ENCODE results near the gene GIT2.
"Not testable (repeated sequence)": the region's sequence is repeated elsewhere in the genome, so short reads cannot be mapped to it uniquely, and the experiment has no call there.

The GIT2 gene

DNA sequence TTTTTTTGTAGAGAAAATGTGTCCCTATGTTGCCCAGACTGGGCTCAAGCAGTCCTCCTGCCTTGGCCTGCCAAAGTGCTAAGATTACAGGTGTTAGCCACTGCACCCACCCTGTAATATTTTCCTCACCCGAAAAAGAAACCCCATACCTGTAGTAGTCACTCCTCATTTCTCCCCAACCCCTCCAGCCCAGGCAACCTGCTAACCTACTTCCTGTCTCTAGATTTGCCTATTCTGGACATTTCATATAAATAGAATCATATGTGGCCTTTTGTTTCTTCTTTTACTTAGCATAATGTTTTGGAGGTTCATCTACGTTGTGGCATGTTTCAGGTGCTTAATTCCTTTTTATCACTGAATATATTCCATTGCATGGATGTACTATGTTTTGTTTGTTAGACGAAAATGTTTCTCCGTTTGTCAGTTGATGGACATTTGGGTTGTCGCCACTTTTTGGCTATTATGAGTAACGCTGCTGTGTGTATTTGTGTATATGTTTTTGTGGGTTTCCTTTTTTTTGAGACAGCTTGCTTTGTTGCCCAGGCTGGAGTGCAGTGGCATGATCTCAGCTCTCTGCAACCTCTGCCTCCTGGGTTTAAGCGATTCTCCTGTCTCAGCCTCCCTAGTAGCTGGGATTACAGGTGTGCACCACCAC, 9.3 kb upstream of the GIT2 start:
- DNase-seq (ENCODE audit: low spot score) = no peak

DNA sequence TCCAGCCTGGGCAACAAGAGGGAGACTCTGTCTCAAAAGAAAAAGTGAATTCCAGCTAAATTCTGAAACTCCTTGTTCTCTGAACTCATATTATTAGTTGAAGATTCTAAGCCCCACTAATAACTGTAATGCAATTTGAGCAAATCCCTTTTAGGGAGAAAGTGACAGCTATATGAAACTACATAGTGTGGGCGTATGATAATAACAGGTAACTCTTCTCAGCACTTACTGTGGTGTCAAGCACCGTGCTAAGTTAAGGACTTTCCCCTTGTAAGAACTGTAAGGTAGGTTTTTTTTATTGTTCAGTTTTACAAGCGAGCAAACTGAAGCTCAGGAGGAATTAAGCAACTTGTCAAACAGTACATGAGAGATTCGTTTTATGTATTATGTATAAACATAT, 8.4 kb upstream of the GIT2 start:
- DNase-seq (ENCODE audit: low spot score) = no peak

DNA sequence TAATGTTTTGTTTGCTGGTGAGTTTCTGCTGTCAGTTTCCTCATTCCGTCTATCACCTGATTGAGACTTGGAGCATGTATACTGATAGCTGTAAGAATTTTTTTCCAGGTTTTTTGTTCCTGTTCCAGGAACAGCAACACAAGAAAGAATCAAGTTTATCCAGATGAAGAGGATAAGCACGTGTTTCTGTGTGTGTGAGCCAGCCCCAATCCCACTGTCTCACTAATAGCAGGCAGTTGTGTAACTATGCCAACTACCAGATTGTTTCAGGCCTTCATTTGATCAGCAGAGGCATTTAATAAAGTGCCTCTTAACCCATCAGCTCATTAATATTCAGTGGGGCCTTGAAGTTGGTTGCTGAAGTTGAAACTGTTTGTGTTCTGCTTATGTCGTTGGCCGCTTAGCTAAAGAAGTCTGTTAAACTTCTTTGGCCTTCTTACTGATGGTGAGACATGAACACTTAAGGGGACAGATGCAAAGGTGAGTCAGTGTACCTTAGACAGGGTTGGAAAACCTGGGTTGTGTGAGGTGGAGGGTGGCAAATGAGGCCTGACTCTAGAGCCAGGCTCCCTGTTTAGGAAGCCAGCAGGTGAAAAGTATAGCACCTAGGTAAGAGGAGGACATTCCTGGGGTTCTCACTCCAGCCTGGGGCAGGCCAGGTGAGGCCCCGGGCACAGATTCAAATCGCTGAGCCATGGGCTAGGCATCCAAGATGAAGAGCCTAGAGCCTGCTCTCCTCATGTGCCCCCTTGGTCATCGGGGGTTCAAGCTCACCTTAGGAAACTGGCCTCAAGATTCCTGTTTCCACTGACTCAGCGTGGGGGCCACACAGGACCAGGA, 6.7 kb upstream of the GIT2 start:
- no peak for DNase-seq (ENCODE audit: low spot score)

DNA sequence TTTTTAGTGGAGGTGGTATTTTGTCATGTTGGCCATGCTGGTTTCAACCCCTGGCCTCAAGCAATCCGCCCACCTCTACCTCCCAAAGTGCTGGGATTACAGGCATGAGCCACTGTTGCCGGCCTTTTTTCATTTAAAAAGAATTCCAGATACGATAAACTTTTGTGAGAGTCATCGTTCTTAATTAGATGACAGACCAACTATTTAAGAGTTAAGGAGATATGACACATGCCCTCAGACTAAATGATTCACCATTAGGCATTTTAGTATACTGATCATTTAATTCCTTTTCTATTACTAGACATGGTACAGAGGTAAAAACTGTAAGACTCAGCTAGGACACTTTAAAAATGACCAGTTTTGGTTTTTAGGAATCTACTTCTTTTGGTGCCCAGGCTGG, 5.4 kb upstream of the GIT2 start:
- DNase-seq (ENCODE audit: low spot score) = no peak

DNA sequence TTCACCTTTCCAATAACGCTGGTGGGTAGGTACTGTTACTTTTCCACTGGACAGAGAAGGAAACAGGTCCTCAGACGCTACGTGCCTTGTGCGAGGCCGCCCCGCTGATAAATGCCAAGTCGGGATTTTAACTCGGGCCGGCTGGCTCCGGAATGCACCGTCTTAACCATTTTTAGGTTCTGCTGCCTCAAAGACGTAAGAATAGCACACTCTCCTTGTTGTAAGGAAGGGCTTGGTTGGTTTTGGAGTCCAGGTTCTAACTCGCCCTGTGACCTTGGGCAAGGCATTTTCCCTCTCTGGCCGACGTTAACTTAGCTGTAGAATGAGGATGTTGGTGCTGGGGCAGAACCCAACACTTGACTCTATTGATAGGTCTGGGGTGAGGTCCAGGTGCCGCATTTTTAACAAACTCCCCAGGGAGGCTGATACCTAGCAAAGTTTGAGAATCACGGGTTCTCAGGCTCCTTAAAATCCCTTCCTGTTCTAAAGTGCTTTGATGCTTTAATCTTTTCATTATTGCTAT, 3.9 kb upstream of the GIT2 start:
- DNase-seq (ENCODE audit: low spot score) = peak; percentile 63

DNA sequence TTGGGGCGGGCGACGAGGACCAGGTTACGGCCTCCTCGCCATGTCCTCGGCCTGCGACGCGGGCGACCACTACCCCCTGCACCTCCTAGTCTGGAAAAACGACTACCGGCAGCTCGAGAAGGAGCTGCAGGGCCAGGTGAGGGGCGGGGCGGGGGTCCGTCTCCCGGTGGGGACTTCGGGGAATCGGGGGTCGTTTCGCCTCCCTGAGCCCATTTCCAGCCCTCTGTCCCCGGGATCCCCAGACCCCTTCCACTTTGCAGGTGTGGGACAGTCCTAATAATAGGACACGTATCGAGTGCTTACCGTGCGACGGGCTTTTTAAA, 3.4 kb upstream of the GIT2 start:
- no peak for DNase-seq (ENCODE audit: low spot score)

DNA sequence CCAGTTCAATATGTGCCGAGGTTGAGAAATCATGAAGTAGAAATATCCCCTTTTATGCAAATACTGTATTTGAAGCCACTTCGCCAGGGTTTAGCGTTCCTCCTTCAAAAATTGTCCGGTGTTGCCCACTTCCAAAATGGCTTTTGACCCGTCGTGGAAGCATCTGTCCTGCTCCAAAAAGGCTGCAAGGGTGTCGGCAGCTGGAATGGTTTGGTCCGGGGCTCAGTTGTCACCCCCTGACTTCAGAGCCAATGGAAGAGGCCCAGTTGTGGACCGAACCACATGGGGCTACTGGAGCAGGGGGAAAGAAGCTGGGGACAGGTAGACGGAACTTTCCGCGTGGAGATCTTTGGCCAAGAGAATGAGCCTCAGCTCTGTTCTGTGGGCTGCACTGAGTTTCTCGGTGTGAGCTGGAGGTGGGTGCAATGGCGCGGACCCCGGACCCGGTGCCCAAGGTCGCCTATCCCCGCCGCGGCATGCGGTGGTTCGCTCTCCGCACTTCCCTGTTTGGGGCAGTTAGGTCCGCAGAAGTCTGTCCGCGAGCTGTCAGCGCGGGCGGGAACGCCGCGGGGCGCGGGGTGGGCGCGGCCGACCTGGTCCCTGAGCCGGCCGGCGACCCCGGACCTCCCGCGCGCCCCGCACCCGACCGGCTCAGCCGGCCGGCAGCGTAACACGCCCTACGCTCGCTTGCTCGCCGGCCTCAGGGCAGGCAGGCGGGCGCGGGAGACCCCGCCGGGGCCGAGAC, 2.9 kb upstream of the GIT2 start, which contains the start of gene ANKRD13A:
TSS of gene ANKRD13A (plus strand) at position 527 of the 745 bp plus-strand sequence. CDS start 259 bp downstream, outside the sequence.
- peak; percentile 95 for DNase-seq (ENCODE audit: low spot score)

DNA sequence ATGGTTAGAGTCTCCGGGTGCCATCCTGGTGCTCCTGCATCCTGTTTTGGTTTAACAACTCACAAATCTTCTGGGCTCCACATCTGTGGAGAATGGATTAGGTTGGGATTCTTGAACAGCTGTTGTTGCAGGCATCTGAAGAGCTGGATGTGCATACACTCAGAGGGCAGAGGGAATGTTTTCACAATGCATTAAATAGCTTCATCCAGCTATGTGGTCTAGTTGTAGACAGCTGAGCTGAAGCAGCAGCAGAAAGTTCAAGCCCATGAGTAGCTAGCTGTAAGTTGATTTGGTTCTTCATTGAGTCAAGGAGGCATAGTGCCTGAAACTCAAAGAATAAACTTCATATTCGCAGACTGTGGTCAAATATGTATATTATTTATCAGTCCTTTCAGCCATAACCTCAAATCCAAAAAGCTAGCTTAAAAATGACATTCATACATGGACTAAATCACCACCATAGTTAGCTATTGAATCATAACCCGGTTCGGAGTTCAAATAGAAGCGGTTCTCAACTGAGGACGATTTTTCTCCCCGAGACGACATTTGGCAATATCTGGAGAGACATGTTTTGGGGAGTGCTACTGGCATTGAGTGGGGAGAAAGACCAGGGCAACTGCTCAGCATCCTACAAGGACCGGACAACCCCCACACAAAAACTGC, 2.2 kb upstream of the GIT2 start:
- no peak for DNase-seq (ENCODE audit: low spot score)

DNA sequence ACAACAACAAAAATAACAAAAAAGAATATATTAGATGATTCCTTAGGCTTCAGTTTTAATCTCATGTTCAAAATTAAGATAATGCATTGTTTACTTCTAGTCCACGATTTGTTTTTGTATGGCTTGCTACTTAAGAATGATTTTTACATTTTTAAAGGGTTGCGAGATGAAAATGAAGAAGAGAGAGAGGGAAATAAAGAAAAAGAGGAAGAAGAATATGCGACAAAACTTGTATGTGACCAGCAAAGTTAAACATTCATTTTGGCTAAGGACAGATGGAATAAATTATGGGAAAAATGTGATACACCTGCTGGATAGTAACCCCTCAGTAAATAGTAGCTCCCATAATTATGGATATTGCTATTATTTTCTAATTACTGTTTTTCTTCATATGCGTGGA, 1.2 kb upstream of the GIT2 start:
- DNase-seq (ENCODE audit: low spot score) = no peak

DNA sequence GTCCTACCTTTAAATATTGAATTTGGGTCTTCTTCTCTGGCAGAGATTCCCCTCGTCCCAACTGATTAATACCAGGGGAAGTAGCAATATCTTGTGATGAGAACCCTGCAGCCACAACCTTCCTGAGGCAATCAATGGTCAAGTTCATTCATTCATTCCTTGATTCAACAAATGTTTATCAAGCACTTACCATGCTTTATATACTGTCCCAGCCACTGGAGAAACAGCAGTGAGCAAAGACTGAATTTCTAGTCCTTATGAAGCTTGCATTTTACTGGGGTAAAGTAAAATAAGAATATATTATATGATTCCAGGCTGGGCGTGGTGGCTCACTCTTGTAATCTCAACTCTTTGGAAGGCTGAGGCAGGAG, 300 bp upstream of the GIT2 start:
- no peak for DNase-seq (ENCODE audit: low spot score)

DNA sequence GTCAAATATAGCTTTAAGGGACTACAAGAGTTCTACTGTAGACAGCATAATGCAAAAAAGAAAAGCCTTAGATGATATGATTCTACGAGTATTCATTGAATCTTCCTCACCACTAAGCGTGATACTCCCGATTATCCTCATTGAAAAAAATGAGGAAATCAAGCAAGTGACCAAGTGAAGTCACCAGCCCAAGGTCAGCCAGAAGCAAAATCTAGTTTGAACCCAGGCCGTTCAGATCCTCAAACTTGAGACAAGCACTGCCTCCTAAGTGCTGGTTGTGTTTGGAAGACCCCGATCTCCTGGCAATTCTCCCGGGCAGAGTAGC, 845 bp downstream of the GIT2 start:
- no peak for DNase-seq (ENCODE audit: low spot score)

DNA sequence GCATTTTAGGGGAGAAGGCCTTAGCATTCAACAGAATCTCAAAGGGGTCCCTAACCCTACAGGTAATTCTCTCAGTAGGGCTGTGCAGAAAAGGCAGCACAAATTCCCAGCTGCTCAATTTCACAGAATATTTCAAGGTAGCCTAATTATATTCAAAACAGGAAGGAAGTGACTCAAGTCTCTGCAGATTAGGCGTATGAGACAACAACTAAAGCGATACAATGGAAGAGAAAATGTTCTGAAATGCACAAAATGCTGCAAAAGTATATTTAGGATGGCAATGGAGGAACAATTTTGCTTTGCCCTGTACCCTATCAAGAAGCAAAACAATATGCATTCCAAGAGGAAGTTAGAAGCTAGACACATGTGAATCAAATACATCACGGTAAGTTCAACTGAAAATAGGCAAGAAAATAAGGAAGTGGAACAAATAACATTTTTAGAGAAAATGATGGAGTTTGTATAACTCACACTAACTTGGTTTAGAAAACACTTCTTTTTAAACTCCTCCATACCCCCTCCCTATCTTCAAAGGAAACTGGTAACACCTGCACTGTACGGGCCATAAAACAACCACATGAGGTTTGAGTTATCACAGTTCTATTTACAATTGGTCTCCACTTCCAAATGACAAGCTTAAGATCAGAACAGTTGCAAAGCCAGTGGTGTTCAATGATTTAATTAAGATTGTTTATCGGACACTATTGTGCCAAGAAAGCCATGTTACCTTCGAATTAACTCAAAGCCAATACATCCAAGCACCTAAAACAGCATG, 1.6 kb downstream of the GIT2 start:
- DNase-seq (ENCODE audit: low spot score) = no peak

DNA sequence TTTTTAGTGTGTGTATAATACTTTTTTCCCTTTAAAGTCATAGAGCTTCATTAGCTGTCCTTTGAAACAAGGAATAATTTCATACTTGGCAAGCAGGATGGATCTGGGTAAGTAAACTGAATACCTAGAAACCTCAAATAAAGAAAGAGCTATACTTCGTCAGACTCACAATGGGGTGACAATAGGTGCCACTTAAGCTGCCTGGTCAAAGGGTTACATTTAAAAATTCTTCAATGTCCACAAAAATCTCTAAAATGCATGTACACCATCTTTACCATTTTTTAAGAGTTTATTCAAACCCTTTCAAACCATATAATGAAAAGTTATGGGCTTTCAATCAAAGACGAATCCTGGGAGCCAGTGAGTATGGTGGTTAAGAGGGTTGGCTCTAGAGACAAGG, 3.1 kb downstream of the GIT2 start:
- no peak for DNase-seq (ENCODE audit: low spot score)

DNA sequence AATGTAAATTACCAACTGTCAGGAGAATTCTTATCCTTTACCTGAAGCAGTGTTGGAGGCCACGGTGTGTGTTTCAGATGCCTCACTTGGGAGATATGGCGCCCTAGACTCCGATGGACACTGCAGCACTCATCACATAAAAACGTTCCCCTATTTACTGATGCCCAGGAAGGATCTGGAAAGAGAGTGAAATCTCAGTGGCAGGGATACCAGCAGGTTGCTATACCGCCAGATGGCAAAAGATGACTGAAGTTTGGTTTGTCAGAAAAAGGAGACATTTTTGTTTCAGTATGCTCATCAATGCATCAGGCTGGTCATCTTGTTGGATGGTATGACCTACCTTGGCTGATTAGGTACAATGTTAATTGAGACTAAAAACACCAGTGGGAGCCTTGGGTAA, 4.6 kb downstream of the GIT2 start:
- no peak for DNase-seq (ENCODE audit: low spot score)

DNA sequence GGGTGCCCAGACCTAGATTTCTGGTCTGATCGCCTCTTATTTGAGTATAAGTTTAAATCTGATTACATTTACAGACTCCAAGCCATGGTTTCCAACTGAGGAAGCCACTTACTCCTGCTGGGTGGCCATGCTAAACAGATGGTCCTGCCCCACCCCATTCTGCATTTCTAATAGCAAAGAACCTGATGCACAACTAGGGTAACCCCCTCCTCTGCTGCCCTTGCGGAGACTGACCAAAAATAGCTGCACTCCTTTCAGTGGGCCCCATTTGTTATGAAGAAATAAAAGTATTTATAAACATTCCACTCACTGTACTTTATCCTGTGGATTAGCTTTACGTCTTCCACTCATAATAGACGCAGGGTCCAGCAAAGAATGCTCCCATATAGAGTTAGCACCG, 6.8 kb downstream of the GIT2 start:
- DNase-seq (ENCODE audit: low spot score) = no peak

DNA sequence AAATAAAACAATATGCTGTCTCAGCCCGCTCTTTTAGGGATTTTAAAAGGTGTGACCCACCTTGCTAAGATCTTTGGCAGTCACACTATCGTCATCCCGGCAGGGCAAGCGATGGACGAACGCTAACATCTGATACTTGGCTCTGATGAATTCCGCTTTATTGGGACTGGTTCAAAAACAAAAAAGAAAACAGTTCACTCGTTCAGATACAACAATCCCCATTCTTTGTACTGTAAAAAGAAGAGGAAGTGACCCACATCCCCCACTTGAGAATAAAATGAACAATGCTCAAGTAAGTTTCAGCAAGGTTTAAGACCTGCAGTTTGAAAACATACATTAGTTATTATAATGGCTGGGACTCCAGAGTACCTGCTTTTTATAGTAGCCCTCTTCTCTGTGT, 7.3 kb downstream of the GIT2 start:
- no peak for DNase-seq (ENCODE audit: low spot score)

DNA sequence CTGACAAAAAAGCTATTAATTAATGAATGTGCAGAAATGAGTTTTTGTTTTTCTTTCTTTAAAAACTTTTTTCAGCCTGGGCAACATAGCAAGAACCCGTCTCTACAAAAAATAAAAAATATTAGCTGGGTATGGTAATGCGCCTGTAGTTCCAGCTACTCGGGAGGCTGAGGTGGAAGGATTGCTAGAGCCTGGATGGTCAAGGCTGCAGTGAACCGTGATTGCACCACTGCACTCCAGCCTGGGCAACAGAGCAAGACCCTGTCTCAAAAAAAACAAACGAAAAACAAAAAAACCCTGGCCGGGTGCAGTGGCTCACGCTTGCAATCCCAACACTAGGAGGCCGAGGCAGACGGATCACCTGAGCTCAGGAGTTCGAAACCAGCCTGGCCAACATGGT, 7.9 kb downstream of the GIT2 start:
- DNase-seq (ENCODE audit: low spot score) = no peak

DNA sequence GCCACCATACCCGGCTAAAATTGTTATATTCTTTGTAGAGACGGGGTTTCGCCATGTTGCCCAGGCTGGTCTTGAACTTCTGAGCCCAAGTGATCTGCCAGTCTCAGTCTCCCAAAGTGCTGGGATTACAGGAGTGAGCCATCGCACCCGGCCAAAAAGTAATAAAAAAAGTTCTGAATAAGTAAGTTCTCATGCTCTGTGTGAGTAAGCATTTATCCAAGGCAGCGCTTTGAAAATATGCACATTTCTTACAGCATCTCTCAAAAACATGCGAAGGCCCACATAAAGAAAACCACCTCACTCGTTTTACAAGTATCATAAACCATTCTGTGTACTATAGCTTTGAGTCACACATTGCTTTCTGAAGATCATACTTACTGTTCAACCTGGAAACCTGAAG, 8.6 kb downstream of the GIT2 start:
- DNase-seq (ENCODE audit: low spot score) = no peak

DNA sequence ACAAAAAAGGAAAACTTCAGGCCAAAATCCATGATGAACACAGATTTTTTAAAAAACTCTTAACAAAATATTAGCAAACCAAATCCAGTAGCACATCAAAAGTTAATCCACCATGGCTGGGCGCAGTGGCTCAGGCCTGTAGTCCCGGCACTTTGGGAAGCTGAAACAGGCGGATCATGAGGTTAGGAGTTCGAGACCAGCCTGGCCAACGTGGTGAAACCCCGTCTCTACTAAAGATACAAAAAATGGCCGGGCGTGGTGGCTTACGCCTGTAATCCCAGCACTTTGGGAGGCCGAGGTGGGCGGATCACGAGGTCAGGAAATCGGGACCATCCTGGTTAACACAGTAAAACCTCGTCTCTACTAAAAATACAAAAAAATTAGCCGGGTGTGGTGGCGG, 9.9 kb downstream of the GIT2 start:
- DNase-seq (ENCODE audit: low spot score) = not testable (repeated sequence)

DNA sequence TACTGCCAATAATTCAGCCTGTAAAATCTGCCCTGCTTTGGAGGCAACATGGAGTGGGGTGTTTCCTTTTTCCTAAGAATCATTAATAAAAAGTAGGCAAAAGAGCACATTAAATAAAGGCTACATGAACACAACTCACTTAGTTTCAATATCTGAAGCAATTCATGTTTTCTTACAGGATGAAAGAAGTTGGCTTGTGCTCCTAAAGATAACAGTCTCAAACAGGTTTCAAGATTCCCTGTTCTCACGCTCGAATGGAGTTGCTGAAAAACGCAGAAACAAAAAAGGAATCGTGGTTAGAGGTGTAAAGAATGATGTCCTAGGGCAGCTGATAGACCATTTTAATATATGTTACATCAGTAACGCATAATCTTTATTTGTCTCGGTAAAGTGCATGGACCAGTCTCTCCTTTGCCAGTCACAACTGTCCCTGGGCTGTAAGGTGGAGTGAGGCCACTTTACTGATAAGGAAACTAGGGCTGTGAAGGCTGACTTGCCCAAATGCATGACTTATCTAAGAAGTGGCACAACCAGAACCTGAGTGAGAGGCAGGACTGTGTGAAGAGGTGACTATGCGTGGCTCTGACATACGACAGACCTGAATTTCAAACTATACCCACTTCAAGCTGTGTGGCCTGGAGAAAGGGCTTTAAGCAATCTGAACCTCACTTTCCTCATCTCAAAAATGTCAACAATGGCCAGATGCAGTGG, 12.6 kb downstream of the GIT2 start:
- no peak for DNase-seq (ENCODE audit: low spot score)

DNA sequence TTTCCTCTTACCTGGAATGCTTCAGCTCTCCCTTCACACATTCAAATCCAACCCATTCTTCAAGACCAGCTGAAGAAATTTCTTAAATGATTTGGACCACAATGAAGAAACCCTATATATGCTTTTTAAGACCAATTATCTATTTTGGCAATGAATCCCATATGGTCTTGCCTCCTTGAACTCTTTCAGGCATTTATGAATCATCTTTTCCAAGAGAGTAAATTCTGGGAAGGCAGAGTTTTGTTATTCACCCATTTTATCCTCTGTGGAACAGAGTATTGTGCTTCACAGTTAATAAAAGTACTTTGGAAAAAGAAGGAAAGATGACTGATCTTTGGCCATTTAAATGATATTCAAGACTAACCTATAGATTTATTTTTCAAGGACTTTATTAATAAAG, 14.0 kb downstream of the GIT2 start:
- DNase-seq (ENCODE audit: low spot score) = no peak

Data from ecto neural progenitor cell (in vitro differentiated cells).